Mesothelial cell of epicardium (in vitro differentiated cells): ENCODE data around the gene SORCS3. TPM values are rescaled to one million over a fixed set of nuclear protein-coding genes. Genes with fewer than 3 reads are reported as not detected.
"Not testable (repeated sequence)": the region's sequence is repeated elsewhere in the genome, so short reads cannot be mapped to it uniquely, and the experiment has no call there.

ENCODE experiments used
- DNase-seq, 2 experiments: peaks; one replicate each; pipeline ENCODE4 v3.0.0; 2021; ENCODE audit warnings: low spot score in 2 of 2; ENCODE audit not compliant: unreplicated experiment in 2 of 2
- H3K27ac Mint-ChIP-seq: 2 replicates; pipeline ENCODE4 v1.8.0; 2021; ENCODE audit warnings: mixed read lengths
- H3K27me3 Mint-ChIP-seq: 2 replicates; pipeline ENCODE4 v1.8.0; 2021; ENCODE audit warnings: low read depth, mixed read lengths
- H3K36me3 Mint-ChIP-seq: 2 replicates; pipeline ENCODE4 v1.8.0; 2021; ENCODE audit warnings: mixed read lengths
- H3K4me1 Mint-ChIP-seq: 2 replicates; pipeline ENCODE4 v1.8.0; 2021; ENCODE audit warnings: mixed read lengths
- H3K4me3 Mint-ChIP-seq: 2 replicates; pipeline ENCODE4 v1.8.0; 2021; ENCODE audit warnings: mild to moderate bottlenecking, moderate library complexity, mixed read lengths
- H3K9me3 Mint-ChIP-seq: 2 replicates; pipeline ENCODE4 v1.8.0; 2021; ENCODE audit warnings: mixed read lengths
- total RNA-seq: library from RNA; stranded (reverse); gene quantifications from 3 replicates; pipeline ENCODE4 v1.2.1, GENCODE V29; 2021
- TF ChIP-seq, protein P1 (sequence below): fragments of 200-600 bp; sonication (generic); IDR thresholded peaks from one replicate; pipeline ENCODE4 v1.5.0; 2021; ENCODE audit warnings: antibody characterized with exemption; ENCODE audit not compliant: unreplicated experiment

The SORCS3 gene
- total RNA-seq, 1 donor from 2014 or later = 0.04 TPM

DNA sequence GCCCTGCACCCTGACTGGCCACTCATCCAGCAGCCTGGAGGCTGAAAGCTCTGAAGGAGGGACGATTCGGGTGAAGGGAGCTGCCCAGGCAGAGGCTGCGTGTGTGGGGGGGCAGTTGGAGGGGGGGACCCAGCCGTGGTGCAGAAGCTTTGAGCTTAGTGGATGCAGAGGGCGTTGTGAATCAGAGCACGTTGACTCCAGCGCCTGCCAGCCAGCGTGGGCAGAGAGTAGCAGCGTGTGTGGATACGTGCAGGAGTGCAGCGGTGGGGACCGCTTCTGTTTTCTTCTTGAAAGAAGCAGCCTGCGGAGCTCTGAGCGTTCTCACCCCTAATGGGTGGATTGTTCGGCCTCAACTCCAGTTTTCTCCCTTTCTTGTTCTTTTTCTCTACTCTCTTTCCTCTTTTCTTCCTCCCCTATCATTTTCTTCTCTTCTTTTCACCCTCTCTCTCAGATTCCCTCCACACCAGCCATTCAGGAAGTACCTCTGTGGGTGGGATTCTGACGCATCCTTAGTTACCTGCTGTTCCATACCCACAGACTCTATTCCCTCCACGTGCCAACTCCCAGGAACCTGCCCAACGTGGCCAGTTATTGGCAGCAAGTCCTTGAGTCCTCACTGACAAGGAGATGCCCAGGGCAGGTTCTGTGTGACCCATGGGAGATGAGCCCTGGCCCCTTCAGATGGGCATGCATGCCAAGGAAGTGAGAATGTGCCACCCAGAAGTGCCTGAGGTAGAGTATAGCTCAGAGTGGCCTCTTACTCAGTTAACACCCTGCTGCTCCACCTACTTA is 47.4 kb downstream of the SORCS3 start:
- no peak overlapping the region for H3K27ac Mint-ChIP-seq
- H3K4me3 Mint-ChIP-seq = no peak overlapping the region
- TF ChIP-seq, protein P1, sequence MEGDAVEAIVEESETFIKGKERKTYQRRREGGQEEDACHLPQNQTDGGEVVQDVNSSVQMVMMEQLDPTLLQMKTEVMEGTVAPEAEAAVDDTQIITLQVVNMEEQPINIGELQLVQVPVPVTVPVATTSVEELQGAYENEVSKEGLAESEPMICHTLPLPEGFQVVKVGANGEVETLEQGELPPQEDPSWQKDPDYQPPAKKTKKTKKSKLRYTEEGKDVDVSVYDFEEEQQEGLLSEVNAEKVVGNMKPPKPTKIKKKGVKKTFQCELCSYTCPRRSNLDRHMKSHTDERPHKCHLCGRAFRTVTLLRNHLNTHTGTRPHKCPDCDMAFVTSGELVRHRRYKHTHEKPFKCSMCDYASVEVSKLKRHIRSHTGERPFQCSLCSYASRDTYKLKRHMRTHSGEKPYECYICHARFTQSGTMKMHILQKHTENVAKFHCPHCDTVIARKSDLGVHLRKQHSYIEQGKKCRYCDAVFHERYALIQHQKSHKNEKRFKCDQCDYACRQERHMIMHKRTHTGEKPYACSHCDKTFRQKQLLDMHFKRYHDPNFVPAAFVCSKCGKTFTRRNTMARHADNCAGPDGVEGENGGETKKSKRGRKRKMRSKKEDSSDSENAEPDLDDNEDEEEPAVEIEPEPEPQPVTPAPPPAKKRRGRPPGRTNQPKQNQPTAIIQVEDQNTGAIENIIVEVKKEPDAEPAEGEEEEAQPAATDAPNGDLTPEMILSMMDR = no peak
- no peak for DNase-seq
- H3K27me3 Mint-ChIP-seq = peaks cover 96% of the 10 kb centered on the region
- H3K4me1 Mint-ChIP-seq = no peaks in the 10 kb centered on the region
- H3K36me3 Mint-ChIP-seq = no peaks in the 10 kb centered on the region
- no peaks in the 10 kb centered on the region for H3K9me3 Mint-ChIP-seq

DNA sequence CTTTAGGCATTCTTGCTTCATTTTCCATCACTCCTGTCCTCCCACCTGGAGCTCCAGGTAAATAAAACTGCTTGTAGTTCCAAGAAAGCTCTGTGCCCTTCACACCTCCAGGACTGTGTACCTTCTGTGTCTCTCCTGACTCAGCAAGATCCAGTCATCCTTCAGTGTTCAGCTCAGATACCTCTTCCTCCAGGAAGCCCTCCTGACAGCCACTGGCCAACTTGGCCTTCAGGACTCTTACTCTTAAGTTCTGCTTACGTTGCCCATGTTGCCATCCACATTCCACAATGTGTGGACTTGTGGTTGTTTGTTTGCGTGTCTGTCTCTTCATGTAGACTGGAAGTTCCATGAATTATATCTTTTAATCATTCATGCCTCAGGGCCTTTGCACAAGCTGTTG is 48.0 kb downstream of the SORCS3 start:
- Mint-ChIP-seq H3K27me3 (peaks cover 97% of the 10 kb centered on the region), H3K27ac (no peak overlapping the region), H3K4me3 (no peak overlapping the region), H3K36me3 (no peaks in the 10 kb centered on the region), H3K9me3 (no peaks in the 10 kb centered on the region), H3K4me1 (no peaks in the 10 kb centered on the region)
- TF ChIP-seq, protein P1 = no peak
- no peak for DNase-seq

DNA sequence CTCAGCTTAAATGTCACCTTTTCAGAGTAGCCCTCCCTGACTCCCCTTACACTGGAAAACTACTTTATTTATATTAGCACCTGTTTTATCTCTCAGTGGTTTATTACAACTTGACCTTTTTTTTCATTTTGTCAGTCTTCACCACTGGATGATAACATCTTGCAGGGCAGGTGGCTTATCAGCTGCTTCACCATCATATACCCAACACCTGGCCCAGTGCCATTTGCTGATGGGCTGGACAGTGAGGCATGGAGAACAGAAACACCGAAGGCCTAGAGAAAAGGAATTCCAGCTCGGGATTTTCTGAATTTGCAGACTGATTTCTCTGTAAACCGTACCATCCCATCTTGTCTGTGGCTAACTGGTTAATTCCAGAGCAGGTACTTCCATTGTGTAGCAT is 48.5 kb downstream of the SORCS3 start:
- H3K36me3 Mint-ChIP-seq = no peaks in the 10 kb centered on the region
- H3K27me3 Mint-ChIP-seq = peaks cover 97% of the 10 kb centered on the region
- DNase-seq = no peak
- TF ChIP-seq, protein P1 = no peak
- no peaks in the 10 kb centered on the region for H3K9me3 Mint-ChIP-seq
- H3K4me3 Mint-ChIP-seq = no peak overlapping the region
- no peak overlapping the region for H3K27ac Mint-ChIP-seq
- H3K4me1 Mint-ChIP-seq = no peaks in the 10 kb centered on the region

DNA sequence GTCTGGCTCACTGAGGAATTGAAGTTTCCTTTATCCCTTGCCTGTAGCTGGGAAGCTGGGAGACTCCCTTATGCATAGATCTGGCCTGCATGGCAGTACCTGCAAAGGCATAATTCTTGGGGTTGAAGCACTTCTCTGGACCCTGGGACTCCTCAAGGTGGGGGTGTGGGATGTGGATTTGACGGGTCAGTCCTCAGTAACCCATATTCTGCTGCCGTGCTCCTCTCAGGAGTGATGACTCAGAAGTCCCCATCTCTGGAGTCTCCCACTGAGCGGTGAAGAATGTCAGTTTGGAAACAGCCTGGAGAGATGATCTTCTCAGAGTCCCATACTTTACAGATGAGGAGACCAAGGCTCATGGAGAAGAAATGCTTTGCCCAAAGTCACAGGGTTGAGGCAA is 49.0 kb downstream of the SORCS3 start:
- Mint-ChIP-seq H3K9me3 (no peaks in the 10 kb centered on the region), H3K4me3 (no peak overlapping the region), H3K27ac (no peak overlapping the region), H3K4me1 (no peaks in the 10 kb centered on the region), H3K36me3 (no peaks in the 10 kb centered on the region), H3K27me3 (peaks cover 98% of the 10 kb centered on the region)
- no peak for DNase-seq
- TF ChIP-seq, protein P1 = no peak

DNA sequence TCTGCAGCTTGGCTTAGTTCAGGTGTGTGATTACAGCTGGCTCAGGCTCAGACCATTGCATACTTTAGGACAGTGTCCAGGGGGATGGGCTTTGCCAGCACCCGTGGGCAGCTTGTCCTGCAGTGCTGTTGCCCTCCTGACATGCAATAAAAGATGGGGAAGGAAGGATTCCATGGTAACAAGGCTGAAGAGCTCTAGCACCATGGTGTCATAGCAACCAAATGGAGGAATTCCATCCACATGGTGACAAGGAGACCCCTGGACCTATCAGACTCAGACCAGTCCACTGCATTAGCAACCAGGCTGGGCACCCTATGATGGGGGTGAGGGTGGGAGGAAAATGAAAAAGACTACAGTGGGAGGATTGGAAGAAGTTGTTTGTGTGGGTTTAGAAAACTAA is 49.9 kb downstream of the SORCS3 start:
- no peaks in the 10 kb centered on the region for H3K4me1 Mint-ChIP-seq
- H3K4me3 Mint-ChIP-seq = no peak overlapping the region
- peaks cover 93% of the 10 kb centered on the region for H3K27me3 Mint-ChIP-seq
- H3K9me3 Mint-ChIP-seq = no peaks in the 10 kb centered on the region
- TF ChIP-seq, protein P1 = no peak
- H3K36me3 Mint-ChIP-seq = no peaks in the 10 kb centered on the region
- DNase-seq = no peak
- H3K27ac Mint-ChIP-seq = no peak overlapping the region

DNA sequence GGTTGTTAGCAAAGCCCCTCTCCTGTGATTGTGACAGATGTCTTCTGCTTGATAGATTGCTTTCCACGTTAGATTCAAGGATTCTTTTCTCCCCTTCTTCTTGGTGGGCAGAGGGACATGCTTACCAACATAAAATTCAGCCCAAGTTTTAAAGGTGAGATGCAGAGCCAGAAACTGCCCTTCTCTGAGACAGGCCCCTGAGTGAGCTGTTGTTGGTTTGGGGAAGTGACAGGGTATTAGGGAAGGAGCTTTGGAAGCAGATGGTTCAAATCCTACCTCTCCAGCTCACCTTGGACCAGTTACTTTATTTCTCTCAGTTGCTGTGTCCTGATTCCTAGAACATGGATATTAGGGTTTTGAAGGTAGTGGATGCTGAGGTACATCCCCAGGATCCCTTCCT is 53.0 kb downstream of the SORCS3 start:
- Mint-ChIP-seq H3K4me1 (no peaks in the 10 kb centered on the region), H3K9me3 (no peaks in the 10 kb centered on the region), H3K4me3 (no peak overlapping the region), H3K36me3 (no peaks in the 10 kb centered on the region), H3K27me3 (peaks cover 82% of the 10 kb centered on the region), H3K27ac (no peak overlapping the region)
- TF ChIP-seq, protein P1 = no peak
- no peak for DNase-seq

DNA sequence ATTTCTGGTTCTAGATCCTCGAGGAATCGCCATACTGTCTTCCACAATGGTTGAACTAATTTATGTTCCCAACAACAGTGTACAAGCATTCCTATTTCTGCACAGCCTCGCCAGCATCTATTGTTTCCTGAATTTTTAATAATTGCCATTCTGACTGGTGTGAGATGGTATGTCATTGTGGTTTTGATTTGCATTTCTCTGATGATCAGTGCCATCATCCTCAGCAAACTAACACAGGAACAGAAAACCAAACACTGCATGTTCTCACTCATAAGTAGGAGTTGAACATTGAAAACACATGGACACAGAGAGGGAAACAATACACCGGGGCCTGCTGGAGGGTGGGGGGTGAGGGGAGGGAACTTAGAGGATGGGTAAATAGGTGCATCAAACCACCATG is 62.2 kb downstream of the SORCS3 start:
- not testable (repeated sequence) for DNase-seq, H3K4me1 Mint-ChIP-seq, H3K36me3 Mint-ChIP-seq, H3K4me3 Mint-ChIP-seq, H3K27ac Mint-ChIP-seq, H3K9me3 Mint-ChIP-seq
- peaks cover 63% of the 10 kb centered on the region for H3K27me3 Mint-ChIP-seq
